OCI-LY1 (cell line): ENCODE results near the gene WDR6.

Experiments used
- CTCF ChIP-seq: fragments of 200-600 bp; sonication (generic), shearing (Covaris generic); IDR thresholded peaks from 2 replicates; pipeline ENCODE4 v1.5.1; 2017; ENCODE audit warnings: mild to moderate bottlenecking, antibody characterized with exemption, low read length, moderate library complexity, mixed read lengths
- EZH2 ChIP-seq: fragments of 200-600 bp; sonication (generic), shearing (Covaris generic); IDR thresholded peaks from 2 replicates; pipeline ENCODE4 v1.8.0; 2017; ENCODE audit warnings: borderline replicate concordance, mixed run types, mild to moderate bottlenecking, antibody characterized with exemption, low read length, moderate library complexity, mixed read lengths

- TF ChIP-seq CTCF: no peak
- no peak for TF ChIP-seq EZH2
These were observed 10.0 kb upstream of the WDR6 start for GRCh38 chr3:48997102-48997635.
